HG03575 (cell line): ENCODE measurements around the gene ECT2.
"Not testable (repeated sequence)": the region's sequence is repeated elsewhere in the genome, so short reads cannot be mapped to it uniquely, and the experiment has no call there.

ENCODE experiments used
- ATAC-seq: cut with Tn5 transposase; IDR thresholded peaks from one replicate; pipeline ENCODE4 v1.9.1; 2021; ENCODE audit not compliant: unreplicated experiment, insufficient number of reproducible peaks, low FRiP score; ENCODE audit errors: extremely low read depth

The ECT2 gene, protein sequence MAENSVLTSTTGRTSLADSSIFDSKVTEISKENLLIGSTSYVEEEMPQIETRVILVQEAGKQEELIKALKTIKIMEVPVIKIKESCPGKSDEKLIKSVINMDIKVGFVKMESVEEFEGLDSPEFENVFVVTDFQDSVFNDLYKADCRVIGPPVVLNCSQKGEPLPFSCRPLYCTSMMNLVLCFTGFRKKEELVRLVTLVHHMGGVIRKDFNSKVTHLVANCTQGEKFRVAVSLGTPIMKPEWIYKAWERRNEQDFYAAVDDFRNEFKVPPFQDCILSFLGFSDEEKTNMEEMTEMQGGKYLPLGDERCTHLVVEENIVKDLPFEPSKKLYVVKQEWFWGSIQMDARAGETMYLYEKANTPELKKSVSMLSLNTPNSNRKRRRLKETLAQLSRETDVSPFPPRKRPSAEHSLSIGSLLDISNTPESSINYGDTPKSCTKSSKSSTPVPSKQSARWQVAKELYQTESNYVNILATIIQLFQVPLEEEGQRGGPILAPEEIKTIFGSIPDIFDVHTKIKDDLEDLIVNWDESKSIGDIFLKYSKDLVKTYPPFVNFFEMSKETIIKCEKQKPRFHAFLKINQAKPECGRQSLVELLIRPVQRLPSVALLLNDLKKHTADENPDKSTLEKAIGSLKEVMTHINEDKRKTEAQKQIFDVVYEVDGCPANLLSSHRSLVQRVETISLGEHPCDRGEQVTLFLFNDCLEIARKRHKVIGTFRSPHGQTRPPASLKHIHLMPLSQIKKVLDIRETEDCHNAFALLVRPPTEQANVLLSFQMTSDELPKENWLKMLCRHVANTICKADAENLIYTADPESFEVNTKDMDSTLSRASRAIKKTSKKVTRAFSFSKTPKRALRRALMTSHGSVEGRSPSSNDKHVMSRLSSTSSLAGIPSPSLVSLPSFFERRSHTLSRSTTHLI

DNA sequence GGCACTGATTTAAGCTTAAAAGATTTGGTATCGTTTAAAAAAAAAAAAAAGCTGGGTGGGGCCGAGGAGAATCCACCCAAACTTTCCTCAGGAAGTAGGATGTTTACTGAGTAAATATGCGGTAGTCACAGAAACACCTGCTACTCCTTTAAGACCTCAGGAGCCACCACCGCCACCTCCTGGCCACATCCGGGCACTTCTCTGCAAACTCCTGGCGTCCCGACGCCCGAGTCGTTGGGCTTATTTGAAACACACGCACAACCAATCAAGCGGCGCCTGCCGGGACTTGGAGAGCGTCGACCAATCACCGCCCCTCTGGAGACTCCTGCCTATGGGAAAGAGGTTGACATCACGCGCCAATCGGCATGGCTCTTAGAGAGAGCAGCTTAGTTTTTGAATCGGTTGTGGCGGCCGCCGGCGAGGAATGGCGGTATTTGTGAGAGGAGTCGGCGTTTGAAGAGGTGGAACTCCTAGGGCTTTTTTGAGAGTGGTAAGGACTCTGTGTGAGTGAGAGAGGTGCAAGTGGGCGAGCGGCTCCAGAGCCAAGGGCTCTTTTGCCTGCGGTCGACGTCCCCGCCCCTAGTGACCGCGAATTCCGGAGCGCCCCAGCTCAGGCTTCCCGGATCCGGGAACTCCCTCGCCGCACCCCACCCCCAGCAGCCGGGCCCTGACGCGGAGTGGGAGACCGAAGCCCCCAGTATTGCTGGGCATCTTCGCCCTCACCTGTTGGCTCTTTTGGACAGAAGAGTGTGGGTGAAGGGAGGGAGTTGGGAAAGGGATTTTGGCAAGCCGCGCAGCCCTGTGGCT lies at the start of gene ECT2:
ECT2 (plus strand) TSS at position 359 of the 807 bp plus-strand sequence. CDS start 3,805 bp downstream, outside the sequence.
- peak; percentile 97 for ATAC-seq

DNA sequence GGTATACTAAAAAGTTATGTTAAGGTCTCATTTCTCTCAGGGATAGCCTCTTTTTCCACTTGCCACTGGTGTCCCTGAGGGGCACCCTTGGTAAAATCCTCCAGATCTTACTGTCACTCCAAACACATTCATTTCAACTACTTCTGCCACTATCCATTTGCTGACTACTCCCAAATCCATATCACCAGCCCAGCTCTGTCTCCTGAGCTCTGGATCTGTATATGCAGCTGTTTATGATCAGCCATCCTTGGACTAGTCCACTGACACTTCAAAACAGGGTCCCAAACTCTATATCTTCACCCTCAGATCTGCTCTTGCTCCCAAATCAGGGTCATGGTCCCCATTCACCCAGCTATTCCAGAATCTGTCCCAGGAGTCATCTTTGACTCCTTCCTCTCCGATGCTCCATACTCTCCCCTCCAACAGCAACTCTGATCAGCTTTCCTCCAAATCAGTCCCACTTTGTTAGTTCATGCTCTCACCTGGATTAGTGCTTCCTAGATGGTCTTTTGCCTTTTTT lies 49.5 kb upstream of the ECT2 start:
- no peak for ATAC-seq

DNA sequence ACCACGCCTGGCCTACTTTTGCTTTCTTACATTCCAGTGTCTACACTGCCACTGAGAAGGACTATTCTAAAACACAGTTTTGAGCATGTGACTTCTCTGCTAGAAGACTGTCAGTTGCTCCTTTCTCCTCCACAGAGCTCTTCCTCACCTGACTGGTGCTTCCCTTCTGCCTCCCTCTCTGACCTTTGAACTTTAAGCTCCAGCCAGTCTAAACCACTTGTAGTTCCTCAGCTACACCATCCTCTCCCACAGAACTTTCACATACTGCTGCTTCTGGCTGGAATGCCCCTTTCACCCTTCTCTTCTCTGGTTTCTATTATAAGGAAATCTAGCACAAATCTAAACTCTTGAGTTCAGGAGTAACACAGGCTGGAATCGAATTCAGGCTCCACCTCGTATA lies 48.8 kb upstream of the ECT2 start:
- ATAC-seq = no peak

DNA sequence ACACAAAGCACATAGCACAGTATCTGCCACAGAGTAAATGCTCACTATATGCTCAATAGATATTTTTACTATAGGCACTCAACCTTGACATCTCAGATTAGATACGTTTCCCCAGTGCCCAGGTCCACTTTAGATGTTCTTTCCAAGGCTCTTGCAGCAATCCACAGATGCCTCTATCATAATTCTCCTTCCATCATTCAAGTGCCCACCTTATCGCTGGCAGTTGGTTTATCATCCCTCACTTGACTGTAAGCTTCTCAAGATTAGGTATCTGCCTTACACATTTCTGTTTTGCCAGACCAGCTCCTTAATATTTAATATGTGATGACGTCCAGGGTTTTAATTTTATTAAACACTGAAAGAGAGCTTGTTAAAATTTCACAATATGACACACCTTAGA lies 48.3 kb upstream of the ECT2 start:
- no peak for ATAC-seq

DNA sequence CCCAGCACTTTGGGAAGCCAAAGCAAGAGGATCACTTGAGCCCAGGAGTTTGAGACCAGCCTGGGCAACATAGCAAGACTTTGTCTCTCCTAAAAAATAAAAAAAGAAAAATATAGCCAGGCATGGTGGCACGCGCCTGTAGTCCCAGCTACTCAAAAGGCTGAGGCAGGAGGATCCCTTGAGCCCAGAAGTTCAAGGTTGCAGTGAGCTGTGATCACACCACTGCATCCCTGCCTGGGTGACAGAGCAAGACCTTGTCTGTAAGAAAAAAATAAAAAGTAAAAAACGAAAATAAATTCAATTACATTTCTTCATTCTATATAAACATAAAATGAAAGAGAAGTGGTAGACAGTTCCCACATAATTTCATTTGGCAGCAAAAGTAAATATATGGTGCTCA lies 47.8 kb upstream of the ECT2 start:
- ATAC-seq = not testable (repeated sequence)

DNA sequence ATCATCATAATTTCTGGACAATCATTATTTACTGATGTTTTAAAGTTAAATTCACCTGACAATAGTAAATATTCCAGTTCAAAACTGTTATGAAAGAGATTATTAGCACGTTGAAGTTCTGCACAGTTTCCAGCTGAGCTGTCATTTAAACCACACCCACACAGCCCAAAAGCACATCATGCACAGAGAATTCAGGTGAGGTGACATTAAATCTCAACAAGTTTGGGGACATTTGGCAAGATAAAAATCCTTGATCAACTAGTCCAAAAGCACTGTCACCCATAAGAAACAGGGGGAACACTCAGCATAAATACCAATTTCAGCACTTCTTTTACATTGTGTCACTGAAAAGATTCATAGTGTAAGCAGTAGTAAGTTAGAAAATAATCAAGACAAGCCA lies 46.5 kb upstream of the ECT2 start:
- no peak for ATAC-seq

DNA sequence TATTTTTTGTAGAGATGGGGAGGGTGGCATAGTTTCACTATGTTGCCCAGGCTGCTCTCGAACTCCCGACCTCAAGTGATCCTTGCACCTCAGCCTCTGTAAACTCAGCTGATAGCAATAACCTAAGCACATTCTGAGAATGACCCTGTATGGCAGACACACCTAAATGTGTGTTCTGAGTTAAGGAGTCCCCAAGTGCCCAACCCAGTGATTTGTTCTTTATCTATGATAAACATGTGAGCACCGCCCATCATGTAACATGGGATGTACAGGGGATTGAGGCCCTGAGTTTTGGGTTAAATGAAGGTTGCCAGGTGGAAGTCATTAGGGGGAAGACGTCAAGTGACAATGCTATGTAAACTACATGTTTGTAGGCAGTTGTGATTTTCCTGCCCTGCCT lies 45.4 kb upstream of the ECT2 start:
- ATAC-seq = no peak

DNA sequence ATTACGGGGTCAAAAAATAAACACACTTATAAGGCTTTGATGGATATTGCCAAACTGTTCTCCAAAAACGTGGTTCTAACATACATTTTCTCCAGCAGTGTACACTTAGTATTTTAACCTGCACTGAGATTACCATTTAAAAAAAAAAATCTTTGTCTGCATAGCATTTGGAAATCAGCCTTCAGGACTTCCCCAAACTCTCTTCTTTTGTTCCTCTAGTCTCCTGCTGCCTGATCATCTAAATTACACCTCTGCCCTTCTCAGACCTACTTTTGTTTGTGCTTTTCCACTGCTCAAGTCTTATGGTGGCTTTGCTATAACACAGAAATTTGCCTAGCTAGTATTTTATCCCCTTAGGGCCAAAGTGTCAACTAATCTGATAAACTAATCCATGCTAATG lies 43.5 kb upstream of the ECT2 start:
- no peak for ATAC-seq

DNA sequence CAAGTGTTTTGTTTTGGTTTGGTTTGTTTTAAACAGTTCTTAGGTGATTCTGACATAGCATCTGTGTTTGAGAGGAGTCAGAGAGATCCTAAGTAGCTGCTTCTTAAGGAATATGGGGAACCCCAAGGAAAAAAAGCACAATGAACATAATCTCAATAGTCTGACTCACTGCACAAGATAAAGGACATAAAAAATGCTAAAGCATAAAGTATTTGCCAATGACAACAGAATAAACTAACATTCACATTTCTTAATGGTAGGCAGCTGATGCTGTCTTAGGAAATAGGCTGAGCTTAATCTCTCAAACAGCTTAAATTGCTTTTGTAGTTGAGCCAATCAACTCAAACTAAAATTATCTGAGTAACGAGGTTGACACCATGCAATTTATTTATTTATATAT lies 42.6 kb upstream of the ECT2 start:
- ATAC-seq = no peak

DNA sequence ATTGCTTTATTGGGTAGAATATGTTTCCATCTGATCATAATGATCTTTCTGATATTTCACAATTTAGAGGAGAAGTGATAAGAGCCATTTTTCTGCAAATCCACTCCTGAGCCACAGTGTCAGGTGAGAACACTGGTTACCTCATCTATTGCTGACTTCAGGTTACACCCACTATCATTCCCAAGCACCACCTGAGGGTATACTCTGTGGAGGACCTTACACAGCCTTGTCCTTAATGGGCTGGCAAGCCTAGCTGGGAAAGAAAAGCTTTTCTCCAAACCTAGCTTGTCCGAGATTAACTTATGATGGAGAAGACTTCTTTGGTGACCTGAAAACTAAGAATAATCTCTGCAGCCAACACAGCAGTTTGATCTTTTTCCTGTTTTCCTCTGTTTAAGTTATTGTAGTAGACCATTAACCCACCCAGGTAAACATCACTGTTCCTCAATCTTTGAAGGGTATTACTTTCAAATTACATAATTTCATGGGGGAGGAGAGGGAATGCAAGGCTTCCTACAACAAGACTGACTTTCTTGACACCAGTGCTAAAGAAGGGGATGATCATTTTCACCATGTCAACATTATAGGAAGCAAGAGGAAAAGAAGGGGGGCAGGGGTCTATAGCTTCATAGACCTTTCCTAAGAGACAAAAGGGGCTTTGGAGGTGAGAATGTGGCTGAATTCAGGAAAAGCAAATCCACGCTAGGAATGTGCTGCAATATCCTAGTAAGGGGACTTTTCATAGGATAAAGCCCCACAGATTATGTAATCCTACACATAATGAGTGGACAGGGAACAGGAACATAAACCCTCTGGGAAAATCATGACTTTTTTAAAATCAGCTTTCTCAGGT lies 41.4 kb upstream of the ECT2 start:
- no peak for ATAC-seq

DNA sequence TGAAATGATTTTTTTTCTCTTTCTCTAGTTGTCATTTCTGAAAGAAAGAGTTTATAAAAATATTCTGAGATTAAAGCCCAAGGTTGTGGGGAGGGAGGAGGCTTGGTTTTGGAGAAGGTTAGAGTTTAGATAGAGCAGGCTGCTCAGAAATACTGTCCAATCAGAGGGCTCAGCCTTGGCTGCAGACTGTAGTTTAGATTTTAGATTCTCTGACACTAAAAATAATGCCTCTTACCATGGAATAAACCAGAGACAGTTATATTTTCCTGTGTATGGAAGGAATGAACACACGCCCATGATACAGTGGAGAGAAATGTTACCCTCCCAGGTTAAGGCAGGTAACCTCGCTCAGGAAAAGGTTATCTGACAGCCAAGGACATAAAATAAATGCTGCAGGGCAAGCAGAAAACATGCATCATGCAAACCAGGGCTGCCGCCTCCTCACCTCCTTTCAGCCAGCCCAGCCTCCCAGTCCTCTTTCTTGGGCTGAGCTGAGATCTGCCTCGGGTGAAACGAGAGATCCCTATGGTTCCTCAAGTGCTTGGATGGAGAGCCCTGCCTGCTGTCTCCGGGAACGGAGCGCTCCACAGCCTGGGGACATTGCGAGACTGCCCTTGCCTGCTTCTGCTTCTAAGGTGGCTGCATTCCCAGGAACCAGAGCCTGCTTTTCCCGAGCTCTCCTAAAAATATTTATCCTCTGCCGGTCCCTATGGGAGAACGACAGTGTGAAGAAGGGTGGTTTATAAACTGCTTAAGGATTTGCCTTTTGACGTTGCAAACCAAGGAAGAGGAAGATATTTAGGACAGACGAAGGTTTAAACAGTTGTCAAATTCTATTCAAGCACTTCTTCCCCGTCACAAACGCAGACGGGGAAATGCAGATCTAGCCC lies 40.5 kb upstream of the ECT2 start:
- ATAC-seq = no peak

DNA sequence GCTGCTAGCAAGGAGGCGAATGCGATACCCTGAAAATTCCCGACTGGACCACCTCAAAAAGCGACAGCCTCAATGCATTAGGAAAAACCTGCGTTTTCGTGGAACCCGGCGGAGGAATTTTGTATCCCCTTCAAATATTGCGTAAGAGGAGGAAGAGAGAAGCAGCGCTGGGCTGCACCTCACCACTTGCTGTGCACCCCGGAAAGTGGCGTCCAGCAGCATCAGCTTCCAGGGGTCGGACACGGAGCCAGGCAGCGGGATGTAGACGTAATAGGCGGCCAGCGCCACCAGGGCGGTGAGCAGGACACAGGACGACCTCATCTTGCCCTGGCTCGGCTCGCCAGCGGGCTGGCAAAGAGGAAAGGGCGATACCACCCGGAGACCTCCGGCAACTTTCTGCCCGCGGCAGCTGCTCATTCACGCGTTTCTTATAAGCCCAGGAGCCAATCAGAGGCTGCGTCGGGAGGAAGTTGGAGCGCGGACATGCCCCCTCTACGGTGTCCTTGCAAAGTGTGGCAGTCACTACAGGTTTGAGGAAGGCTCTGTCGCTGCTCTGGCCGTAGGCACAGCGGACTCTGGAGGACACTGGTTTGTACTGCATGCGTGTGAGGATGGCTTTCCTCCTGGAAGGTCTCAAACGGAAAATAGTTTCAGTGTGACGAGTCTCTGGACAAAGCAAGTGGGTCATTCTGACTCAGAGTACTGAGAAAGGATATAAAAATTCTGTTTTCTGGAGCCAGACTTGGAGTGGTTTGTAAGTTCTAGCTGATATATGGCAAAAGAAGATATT lies 39.7 kb upstream of the ECT2 start, which contains the start of gene NCEH1:
NCEH1 (minus strand) TSS at position 404 of the 790 bp plus-strand sequence; CDS start at position 321, 83 bp downstream.
- peak; percentile 98 for ATAC-seq

DNA sequence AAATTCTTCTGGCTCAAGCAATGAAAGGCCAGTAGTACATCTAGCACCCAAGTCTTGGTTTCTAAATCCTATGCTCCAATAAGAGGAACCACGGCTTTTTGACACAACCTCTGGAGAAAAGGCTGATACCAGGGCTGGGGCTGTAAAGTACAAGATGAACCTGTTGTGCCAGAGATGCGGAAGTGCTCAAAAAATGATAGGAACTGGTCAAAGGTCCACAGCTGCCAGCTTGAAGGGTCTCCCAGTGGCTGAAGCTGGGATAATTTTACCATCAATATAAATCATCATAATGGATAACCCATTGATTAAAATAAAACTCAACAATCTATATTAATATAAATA lies 39.1 kb upstream of the ECT2 start:
- no peak for ATAC-seq

DNA sequence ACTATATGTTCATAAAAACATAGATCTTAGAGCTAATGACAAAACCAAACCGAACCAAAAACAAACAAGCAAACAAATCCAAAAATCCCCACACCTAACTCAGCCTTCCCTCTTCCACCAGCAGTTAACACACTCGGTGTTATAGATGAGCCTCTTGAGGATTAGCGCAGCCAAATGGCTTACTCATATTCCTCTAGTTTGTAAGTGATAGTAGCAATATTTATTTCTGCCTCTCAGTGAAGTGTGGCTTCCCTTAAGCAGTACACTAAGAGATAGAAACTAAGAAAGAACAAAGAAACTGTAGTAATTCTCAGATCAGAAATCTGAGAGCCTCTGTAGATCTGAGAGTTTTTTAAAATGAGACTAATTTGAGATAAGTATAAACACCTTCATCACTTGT lies 37.2 kb upstream of the ECT2 start:
- no peak for ATAC-seq

DNA sequence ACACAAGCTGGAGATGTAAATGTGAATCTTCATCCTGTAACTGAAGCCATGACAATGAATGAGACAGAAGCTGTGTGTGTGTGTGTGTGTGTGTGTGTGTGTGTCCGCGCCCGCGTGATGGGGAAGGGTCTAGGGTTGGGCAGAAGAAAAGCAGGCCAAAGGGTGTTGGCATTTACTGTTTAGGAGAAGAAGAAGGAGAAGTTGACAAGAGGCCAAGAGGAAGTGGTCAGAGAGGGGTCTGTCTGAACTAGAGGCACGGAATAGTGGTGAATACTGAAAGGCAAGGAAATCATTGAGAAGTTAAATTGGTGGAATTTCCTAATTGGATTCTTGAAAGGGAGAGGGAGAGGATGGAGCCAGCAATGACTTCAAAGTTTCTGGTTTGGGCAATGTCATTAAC lies 34.0 kb upstream of the ECT2 start:
- ATAC-seq = no peak

DNA sequence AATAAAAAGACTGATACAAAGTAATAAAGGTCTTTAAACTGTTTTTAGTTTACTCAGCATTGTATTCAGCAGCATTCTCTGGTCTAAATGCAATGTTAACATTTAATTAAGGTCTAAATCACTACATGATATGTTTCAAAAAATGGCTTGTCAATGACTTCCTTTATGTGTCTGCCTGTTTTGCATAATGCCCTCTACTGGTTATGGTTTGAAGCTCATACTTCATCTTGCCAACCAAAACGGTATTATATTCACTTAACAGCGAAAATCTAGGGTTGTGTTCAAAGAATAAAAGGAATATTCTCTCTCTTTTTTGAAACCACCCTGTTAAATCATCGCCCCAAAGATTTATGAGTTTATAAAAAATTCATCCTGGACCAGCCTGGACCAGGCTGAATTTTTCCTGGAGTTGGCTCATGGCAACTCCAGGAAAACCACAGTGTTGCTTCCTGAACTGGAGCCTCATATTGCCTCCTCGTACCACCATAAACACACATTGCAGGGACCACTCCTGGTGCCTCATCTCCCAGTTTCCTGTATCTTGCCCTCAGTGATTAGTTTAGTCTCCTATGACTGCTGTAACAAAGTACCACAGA lies 32.9 kb upstream of the ECT2 start:
- ATAC-seq = no peak
